NCI-H187 treated with DMSO at 0.1 percent for 48 hours (cell line): Measurements from ENCODE around the gene NPAS3.

Source experiments
- DNase-seq: peaks from one replicate; lab custom pipeline; 2025; lab: John Stamatoyannopoulos, UW

NPAS3 gene

DNA sequence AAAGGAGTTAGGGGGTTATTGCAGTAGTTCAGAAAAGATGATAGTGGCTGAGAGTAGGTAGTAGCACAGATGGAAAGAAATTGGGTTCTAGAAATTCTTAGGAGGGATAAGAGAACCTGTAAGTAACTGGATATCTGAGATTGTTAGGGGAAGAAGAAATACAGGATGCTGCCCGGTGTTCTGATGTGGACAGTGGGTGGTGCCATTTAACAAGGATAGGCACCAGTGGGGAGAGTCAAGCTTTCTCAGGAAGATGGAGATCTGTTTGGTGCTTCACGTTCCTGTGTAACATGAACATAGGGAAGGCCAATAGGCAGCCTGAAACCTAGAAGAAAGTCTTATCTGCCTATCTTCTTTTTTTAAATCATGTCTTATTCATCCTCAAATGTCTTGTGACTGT is 245.9 kb downstream of the NPAS3 start:
- no peak for DNase-seq

DNA sequence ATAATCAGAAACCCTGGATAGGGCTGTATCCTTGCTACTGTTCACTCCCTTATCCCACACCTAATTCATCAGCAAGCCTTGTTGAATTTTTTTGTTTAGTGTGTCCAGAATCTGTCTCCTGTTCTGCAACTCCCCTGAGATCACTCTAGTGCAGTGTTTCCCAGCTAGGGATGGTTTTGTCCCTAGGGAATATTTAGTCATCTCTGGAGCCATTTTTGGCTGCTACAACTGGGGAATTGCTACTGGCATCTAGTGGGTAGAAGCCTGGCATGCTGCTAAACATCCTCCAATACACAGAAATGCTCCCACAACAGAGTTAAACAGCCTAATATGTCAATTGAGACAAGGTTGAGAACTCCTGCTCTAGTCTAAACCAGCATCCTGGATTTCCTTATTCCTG is 248.0 kb downstream of the NPAS3 start:
- no peak for DNase-seq

DNA sequence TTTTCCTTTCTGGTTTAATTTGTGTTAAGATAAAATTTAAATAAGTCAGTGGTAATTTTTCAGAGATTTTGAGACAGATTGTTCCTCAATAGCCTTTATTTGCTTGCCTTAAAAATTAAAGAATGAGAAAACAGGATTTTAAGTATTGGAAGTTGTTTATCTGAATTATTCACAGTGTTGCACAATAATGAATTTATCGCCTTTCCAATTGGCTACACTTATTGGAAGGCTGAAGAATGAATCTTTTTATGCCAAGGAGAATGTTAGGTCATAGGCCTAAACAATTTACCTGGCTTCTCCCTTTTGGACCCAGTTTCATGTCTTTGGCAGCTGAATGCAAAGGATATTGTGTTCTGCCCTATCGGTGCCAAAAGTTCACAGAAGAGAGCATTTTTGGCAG is 250.2 kb downstream of the NPAS3 start:
- DNase-seq, result no peak

DNA sequence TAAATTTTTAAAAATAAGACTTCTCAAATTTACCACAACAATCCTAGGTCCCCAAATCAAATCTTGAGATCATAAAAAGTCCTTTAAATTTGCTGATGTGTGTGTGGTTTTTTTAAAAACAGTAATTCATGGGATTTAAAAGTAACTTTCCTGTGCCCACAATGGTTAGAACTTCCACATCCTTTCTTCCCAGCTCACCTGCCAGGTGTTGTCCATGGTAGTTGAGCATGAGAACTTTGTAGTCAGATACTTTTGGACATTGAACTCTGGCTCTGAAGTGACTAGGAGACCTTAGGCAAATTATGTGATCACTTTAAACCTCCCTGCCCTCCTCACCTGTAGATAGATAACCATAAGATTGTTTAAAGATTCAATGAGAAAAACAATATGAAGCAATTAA is 253.2 kb downstream of the NPAS3 start:
- DNase-seq, result no peak

DNA sequence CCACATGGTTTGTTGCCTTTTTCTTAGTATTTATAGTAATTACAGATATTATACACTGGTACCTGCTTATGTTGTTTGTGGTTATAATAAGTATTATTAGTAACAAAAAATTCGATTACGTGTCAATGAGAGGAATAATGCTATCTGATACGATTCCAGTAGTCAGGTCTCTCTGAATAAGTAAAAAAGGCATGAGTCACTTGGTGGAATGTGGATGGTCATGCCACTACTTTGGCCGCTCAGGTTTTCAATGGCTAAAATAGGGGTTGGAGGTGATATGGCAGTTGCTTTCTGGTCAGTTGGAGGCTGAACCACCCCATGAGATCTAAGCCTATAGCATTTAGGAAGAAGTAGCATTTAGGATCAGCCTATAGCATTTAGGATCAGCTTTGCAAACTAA is 255.9 kb downstream of the NPAS3 start:
- no peak for DNase-seq

DNA sequence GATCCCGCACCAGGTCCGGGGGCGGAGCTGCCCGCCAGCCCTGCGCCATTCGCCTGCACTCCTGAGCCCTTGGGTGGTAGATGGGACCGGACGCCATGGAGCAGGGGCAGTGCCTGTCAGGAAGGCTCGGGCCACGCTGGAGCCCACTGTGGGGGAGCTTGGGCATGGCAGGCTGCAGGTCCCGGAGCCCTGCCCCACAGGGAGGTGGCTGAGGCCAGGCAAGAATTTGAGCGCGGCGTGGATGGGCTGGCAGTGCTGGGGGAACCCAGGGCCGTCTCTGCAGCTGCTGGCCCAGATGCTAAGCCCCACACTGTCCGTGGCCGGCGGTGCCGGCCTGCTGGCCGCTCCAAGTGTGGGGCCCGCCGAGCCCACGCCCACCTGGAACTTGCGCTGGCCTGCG is 260.0 kb downstream of the NPAS3 start:
- DNase-seq, result no peak

DNA sequence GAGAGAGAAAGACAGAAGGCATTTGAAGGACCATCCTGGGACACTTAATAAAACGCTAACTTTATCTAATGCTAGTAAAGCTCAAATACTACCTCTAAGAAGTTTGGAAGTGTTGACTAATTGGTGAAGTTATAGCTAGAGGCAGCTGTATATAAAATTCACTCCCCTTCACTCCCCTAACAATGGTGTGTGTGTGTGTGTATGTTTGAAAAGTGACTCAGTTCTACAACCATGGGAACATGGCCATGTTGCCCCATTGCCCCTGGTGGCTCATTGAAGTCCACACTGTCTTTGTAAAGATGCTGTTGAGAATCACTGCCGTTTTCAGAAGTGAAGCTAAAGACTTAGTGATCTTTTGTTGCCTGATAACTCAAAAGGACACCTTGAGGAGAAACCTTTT is 262.4 kb downstream of the NPAS3 start:
- no peak for DNase-seq

DNA sequence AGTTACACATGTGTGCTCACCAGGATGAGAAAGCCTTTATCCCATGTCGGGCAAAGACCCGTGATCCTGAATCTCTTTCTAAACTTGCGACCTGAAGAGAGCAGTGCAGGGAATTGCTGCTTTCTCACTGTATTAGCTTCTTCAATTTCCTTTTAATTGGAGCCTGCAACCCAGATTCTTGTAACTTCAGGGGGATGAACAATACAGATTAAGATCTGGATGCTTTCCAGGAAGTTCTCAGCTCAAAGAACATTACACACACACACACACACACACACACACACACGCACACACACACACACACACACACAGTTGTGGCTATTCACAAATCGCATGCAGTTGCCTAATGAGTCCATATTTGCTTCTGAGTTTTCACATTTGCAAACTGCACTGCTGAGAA is 268.3 kb downstream of the NPAS3 start:
- no peak for DNase-seq

DNA sequence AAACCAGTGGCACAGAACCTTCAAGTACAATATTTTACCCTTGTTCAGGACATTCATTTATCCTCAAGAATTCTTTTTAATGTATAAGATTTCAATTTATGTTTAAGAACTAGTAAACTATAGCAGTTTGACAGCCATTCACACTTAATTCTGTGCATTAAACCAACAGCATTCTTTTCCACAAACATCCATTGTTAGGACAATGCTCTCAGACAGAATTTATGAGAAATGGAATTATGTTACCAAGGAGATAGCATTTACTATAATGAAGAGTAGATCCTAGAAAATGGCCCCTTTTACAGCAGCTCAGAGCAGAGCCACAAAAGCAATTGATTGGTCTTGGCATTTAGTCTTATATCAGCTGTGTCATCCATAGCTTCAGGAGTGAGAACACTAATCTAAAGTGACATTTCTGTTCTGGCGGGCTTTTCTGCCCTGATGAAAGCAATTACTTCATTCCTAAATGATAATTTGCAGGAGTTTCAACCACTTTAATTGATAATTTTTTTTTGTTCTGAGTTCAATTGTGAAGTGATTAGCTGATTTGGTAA is 268.9 kb downstream of the NPAS3 start:
- no peak for DNase-seq

DNA sequence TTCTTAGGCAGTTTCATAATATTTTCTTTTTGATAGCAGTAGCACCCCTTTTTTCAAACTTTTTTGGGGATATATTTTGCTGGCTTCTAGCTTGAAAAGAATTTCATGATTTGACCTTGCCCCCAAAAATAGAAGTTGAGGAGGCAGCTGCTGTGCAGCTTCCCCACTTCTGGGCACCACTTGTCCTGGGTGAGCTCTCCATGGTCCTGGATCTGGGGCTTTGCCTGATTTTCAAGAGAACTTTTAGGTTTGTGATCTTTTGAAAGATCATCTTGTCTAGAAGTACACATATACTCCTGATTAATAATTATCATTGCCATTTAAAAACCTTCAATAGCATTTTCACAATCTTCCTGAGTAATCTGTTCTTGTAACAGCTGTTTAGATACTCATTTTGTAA is 271.6 kb downstream of the NPAS3 start:
- no peak for DNase-seq

DNA sequence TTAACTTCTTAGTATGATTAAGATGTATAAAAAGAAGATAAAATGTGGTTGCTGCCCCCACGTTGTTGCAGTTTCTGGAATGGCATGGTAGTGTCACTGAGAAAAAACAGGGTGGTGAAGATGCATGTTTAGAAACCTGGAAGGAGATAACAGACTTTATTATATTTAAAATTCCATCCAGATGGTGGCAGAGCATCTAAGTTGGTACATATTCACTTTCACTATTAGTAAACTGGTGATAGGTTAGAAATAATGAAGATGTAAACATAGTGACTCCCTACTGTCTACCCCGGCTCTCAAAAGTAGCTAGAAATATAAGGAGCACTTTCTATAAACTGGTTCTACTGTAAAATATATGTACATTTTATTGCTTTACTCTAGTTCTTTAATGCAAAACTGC is 279.3 kb downstream of the NPAS3 start:
- no peak for DNase-seq

DNA sequence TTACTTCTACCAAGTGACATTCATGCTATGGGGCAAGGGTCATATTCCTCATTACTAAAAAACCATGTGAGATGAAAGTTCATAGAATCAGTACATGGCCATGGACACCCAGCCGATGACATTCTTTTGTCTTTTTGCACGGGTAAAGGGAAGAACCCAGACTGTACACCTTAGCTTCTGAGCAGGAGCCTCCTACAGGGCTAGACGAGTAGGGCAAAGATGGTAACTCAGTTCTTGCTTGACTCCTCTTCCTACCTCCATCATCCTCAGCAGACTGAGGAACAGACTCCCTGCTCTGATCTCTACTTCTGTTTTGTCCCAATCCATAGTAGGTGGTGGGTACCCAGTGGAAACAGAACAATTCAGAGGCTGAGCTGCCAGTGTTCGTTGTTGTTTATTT is 281.3 kb downstream of the NPAS3 start:
- DNase-seq, result no peak

DNA sequence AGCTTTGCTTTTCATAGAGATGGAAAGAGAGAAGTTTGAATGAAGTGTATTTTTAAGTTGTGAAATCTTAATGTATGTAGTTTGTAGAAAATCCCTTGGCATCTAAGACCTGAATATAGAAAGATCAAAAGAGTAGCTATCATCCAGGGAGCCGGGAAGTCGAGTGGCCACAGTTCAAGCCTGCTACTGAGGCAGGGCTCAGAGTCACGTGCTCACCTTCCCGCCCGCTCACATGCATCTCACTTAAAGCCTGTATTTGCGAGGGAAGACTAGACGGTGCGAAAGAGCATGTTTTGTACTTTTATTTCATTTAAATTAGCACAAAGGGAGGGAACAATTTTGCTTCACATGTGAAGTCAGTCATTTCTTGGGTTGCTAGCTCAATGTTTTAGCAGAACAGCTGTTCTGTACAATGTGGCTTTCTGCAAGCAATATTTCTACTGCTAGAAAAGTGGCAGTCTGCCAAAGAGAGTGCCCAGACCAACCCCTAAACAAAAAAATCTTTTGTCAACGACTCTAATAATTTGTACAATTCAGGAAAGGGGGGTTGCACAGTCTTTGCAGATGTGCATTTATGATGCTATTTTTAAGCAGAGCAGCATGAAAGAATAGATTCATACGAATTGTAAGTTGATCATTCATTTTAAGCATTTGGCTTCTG is 290.7 kb downstream of the NPAS3 start:
- DNase-seq, result no peak

DNA sequence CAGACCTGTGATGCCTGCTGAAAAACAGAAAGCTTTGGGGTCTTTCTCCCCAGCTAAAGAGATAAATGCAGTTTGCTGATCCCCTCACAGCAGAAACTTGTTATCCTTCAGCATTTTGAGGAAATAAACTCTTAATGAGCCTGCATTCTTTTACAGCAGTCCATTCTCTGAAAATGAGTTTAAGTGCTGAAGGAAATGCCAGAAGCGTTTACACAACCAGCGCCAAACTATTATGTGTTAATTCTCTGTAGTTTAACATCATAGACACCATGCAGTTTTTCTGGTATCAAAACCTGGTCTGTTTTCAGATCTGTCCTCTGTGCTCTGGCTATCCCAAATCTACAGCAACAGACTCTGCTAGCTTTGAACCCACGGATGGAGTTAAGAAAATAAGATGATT is 291.3 kb downstream of the NPAS3 start:
- DNase-seq, result no peak

DNA sequence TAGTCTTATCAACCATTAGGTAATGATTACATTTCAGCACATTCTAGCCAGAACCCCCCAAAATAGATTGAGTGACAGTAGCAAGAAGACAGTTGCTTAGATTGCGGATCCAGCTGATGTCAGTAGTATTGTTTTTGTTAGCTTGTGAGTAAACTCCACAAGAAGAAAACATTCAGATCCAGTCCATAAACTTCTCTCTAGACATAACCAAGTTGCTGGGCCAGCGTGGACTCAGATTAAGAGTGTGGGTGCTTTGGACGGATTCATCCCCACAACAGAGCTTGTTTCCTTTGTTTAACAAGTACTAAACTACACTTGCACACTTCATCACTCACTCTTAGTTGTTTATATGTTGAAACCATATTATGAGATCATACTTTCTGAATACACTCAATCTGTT is 293.4 kb downstream of the NPAS3 start:
- no peak for DNase-seq

DNA sequence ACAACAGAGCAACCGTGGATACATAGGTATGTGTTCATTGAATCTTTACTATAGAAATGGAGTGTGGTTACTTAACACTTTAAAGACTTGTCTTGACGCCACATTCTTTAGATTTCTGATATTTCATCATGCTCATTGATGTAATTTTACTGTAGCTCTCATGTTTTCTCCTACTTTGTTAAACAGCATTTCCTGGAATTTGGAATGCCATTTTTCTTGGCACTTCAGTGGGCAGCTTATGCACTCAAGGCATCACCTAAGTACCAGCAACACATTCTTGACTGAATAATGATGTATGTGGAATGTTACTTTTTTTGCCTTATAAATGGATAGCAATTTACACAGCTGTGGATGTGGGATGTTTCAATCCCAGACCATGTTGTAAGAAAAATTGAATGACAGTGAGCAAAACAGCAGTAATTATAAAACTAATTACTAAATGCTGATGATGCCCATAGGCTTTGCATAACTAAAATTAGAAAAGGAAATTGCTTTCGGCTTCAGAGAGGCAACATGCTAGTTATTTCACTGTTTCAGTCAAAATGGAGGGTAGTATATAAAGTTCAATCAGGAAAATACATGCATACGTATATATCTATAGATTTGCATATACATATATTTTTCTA is 298.5 kb downstream of the NPAS3 start:
- DNase-seq, result no peak

DNA sequence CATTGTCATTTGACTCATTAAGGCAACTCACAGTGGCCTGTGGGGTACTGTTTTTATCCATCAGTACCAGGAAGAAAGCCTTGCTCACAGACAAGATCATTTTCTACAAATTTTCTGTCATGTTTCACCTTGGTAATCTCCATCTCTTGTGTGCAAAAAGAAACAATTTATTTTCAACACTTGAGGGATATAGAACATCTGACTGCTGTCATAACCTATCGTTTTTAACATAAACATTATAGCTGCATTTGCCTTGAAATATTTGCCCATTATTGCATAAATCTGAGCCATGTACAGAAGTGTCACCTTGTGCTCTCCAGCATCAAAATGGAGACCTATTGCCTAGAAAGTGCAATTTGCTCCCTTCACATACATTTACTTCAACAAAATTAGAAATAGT is 300.8 kb downstream of the NPAS3 start:
- DNase-seq, result no peak

DNA sequence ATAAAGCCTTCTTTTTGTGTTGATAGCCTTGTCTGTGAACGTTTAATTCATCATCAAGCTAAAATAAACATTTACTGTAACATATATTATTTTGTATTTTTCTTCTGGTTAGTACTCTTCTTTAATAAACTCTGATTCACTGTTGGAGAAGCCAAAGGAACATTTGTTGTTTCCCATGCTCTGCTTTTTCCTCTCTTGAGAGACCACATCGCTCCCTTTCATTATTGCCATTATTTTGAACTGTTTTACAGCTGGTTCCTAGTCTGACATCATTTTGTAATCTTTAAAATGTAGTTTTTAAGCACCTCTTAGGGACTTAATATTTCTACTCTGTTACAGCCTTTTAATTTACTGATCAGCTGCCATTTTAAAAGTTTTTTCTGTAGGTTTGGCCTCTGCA is 301.8 kb downstream of the NPAS3 start:
- DNase-seq, result no peak

DNA sequence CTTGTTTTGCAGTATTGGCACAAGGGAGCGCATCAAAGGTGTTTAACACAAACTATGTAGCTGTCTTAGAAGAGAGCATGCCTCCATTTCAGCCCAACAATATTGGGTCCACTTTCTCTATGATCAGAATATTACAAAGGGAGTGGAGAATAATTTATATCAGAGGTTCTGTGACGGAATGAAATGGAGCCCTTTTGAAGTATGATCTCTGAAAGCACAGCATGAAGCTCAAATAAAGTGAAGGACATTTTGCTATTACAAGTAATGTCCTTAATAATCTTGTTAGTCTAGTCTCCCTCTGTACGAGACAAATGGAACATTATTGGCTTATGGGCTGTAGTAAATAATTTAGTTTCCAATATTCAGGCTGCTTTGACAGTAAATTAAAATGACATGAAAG is 302.7 kb downstream of the NPAS3 start:
- DNase-seq, result no peak

DNA sequence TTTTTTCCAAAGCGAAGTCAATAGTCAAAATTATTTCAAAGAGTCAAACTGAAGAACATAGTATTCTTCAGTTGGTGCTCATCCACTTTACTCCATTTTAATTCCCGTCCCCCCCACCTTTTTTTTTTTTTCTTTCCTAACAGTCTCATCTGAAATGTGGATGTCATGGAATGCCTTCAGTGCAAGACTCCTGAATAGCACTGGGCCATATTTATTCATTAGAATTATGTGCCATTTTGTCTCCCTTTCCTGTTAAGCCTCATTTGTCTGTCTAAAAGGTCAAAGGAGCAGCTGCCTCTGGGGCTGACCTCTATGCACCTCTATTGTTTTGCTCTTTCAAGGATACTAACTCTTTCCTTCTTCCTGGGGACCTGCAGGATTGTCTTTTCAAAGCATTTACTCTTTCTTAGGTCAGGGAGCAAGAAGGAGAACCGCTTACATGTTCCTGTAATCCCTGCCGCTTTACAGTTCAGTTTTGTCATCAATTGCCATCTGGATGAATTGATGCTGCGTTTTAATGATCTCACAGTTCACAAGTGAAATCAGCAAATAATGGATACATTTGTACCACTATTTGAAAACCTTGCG is 310.6 kb downstream of the NPAS3 start:
- DNase-seq, result no peak

DNA sequence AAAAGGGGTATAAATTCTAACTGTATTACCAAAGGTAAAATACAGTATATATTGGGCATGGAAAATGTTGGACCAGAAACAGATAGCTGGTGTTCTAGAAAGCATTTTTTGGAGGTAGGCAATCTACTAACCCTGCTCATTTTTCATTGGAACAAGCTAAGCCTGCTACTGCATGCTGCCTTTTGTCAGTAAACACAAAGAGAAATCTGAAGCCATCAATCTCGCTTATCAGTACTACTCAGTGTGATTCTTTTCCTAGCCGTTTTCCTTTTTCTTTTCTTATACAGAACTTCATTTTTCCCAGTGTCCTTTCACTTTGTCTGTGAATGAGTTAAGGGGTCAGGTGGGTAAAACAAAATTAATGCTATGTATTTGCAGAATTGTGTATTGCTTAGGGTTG is 312.3 kb downstream of the NPAS3 start:
- DNase-seq, result no peak

DNA sequence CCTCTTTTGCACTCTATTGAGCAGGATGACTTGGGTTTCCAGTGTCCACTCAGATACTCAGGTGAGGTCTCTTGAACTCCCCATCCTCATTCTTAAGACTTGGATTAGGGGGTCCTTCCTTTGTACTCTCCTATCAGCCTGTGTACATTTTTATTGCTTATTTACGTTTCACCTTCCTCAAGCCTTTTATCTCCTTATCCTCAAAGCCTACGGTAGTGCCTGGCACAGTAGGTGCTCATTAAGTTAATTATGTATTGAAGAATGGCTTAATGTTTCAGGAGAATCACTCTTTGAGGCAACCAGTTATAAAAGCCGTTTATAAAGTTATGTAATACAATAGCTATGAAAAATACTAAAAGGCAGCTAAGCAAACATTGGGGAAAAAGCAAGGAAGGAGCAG is 315.7 kb downstream of the NPAS3 start:
- no peak for DNase-seq

DNA sequence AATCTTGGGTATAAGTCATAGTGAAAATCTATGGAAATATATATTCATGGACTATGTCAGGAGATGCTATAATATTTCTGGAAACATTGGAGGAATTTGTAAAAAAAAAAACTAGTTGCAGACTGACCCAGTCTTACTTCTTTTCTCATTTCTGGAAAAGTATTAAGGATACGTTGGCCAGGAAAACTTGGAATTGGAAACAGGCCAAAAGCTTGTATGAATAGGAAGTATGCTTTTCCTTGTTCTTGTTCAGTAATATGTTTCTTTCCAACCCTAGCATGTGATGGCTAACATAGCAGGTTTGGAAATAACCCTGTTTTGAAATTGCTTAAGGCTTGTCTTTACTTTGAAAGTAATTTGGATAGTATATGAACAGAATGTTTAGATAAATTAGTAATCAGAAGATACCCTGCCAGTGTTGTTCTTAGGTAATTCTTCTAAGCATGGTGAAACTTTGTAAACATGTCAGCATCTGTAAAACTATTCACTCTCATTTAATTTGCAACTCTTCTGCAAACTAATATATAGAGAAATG is 316.2 kb downstream of the NPAS3 start:
- DNase-seq, result no peak
